PC-3 (cell line): ENCODE results near the gene EGF. TPM values are rescaled to one million over a fixed set of nuclear protein-coding genes. Genes with fewer than 3 reads are reported as not detected.

Experiments used
- ATAC-seq: fragments of 200-7000 bp; cut with Tn5 transposase; 2 replicates; pipeline ENCODE4 v1.9.1; 2020; ENCODE audit warnings: mild to moderate bottlenecking, moderate library complexity
- BruUV-seq: library from RNA; stranded (reverse); fragments of 400-500 nt; replicated peaks from 2 replicates; lab custom pipeline; 2021; lab: Mats Ljungman, UMichigan
- CTCF ChIA-PET: fragments of 300-600 bp; sonication (Branson Sonifier 250); formaldehyde crosslinking; loops from one replicate; lab custom pipeline; 2022; ENCODE audit warnings: antibody characterized with exemption; lab: Charles Lee
- POLR2A ChIA-PET: fragments of 300-600 bp; sonication (Branson Sonifier 250); formaldehyde crosslinking; loops from one replicate; lab custom pipeline; 2022; ENCODE audit warnings: antibody characterized with exemption; ENCODE audit not compliant: unreplicated experiment; lab: Charles Lee
- DNase-seq: peaks from one replicate; pipeline ENCODE4 v3.0.0-alpha.2; 2015
- H2AFZ ChIP-seq: fragments of 300-600 bp; sonication (generic); 2 replicates; pipeline ENCODE4 v1.6.0; 2016; ENCODE audit warnings: antibody characterized with exemption, low read length
- H3F3A ChIP-seq: fragments of 300-600 bp; sonication (generic); one replicate; pipeline ENCODE4 v1.6.0; 2017; ENCODE audit warnings: antibody characterized with exemption, low read length, control low read depth, mild to moderate bottlenecking; ENCODE audit not compliant: unreplicated experiment
- H3K27ac ChIP-seq: fragments of 300-600 bp; sonication (generic); 2 replicates; pipeline ENCODE4 v1.5.1; 2016; ENCODE audit warnings: mild to moderate bottlenecking, low read length
- H3K27me3 ChIP-seq: fragments of 300-600 bp; sonication (generic); 2 replicates; pipeline ENCODE4 v1.6.1; 2016; ENCODE audit warnings: low read length, mixed read lengths
- H3K36me3 ChIP-seq: fragments of 300-600 bp; sonication (generic); 2 replicates; pipeline ENCODE4 v1.6.1; 2016; ENCODE audit warnings: low read depth, mixed run types, low read length, mixed read lengths
- H3K4me1 ChIP-seq: fragments of 300-600 bp; sonication (generic); 2 replicates; pipeline ENCODE4 v1.5.1; 2016; ENCODE audit warnings: low read length; ENCODE audit not compliant: insufficient read depth
- H3K4me2 ChIP-seq: fragments of 300-600 bp; sonication (generic); 2 replicates; pipeline ENCODE4 v1.6.0; 2016; ENCODE audit warnings: low read length
- H3K4me3 ChIP-seq: fragments of 300-600 bp; sonication (generic); 2 replicates; pipeline ENCODE4 v1.5.1; 2016; ENCODE audit warnings: mild to moderate bottlenecking, low read length, mixed read lengths
- H3K79me2 ChIP-seq: fragments of 300-600 bp; sonication (generic); 2 replicates; pipeline ENCODE4 v1.6.1; 2017; ENCODE audit warnings: low read length, mixed read lengths
- H3K9ac ChIP-seq: fragments of 300-600 bp; sonication (generic); 2 replicates; pipeline ENCODE4 v1.6.0; 2016; ENCODE audit warnings: mild to moderate bottlenecking, low read length
- H3K9me2 ChIP-seq: fragments of 300-600 bp; sonication (generic); replicated peaks from 2 replicates; pipeline ENCODE4 v1.6.1; 2016; ENCODE audit warnings: mixed run types, low read length, mixed read lengths
- H3K9me3 ChIP-seq: fragments of 300-600 bp; sonication (generic); 2 replicates; pipeline ENCODE4 v1.6.1; 2016; ENCODE audit warnings: low read length, mixed read lengths
- H4K20me1 ChIP-seq: fragments of 300-600 bp; sonication (generic); 2 replicates; pipeline ENCODE4 v1.6.1; 2016; ENCODE audit warnings: low read length, mixed read lengths
- CTCF ChIP-seq: fragments of 300-600 bp; sonication (generic); conservative IDR thresholded peaks from 2 replicates; pipeline ENCODE4 v1.5.1; 2017; ENCODE audit warnings: antibody characterized with exemption, low read depth, mild to moderate bottlenecking, low read length
- EZH2 ChIP-seq: fragments of 300-600 bp; sonication (generic); IDR thresholded peaks from one replicate; pipeline ENCODE4 v1.6.1; 2017; ENCODE audit warnings: antibody characterized with exemption, mild to moderate bottlenecking, low read length; ENCODE audit not compliant: unreplicated experiment
- EZH2phosphoT487 ChIP-seq: fragments of 300-600 bp; sonication (generic); IDR thresholded peaks from 2 replicates; pipeline ENCODE4 v1.6.1; 2018; ENCODE audit warnings: mild to moderate bottlenecking, antibody characterized with exemption, low read length, borderline replicate concordance
- intact Hi-C: fragments of 100-400 bp; cut with micrococcal nuclease; formaldehyde crosslinking; loops from 2 replicates; pipeline ENCODE4 v1.9.0; 2023
- total RNA-seq: library from RNA; depleted of rRNA; stranded (reverse); fragments of >200 nt; gene quantifications from 2 replicates; pipeline ENCODE4 v1.2.3, GENCODE V29; 2014

EGF gene
- total RNA-seq, 1 experiment from 2014 or later = 6.1 TPM

DNA sequence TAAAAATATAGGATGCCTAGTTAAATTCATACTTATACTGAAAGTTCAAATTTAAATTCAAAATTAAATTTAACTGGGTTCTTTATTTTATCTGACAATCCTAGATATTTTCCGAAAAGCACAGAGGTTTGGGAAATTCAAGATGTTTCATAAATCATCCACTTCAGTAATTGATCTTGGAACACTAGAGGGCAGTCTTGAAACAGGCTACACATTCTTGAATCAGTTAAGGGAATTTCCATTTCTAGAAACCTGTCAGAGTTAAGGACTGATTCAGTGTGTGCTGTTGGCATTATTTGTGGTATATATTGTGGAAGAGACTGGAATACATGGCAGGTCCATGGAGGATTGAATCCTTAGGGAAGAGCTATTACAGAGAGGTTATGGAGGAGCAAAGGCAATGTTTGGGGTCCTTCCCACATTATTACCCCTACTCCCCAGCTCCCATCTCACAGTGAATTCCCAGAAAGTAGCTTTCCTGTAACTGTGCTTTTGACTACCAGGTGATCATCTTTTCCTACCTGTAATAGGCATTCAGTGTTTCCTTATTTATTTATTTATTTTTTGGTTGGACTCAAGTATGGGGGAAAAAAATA lies 92.9 kb downstream of the EGF start:
- no peak overlapping the region for H2AFZ ChIP-seq
- no peaks in the 10 kb centered on the region for H3K27me3 ChIP-seq
- no peaks in the 10 kb centered on the region for H3K9me2 ChIP-seq
- no peaks in the 10 kb centered on the region; the same call in 1 of the 2 replicates for H3K36me3 ChIP-seq
- H3K79me2 ChIP-seq = no peaks in the 10 kb centered on the region
- no peaks in the 10 kb centered on the region for H3K4me1 ChIP-seq
- TF ChIP-seq CTCF (peak; percentile 79), EZH2 (no peak)
- ChIA-PET POLR2A (no interaction called here), CTCF (no interaction called here)
- H3K9ac ChIP-seq = no peak overlapping the region
- DNase-seq = peak; percentile 72
- no TSS peak for BruUV-seq
- no peaks in the 10 kb centered on the region for H3F3A ChIP-seq
- no peak overlapping the region for H3K4me3 ChIP-seq
- ATAC-seq = peak; percentile 57
- no peak overlapping the region for H3K27ac ChIP-seq
- no peaks in the 10 kb centered on the region for H4K20me1 ChIP-seq
- no peak overlapping the region for H3K4me2 ChIP-seq
- intact Hi-C loops = loop anchor here (1.0 to 5.0 kb wide), 2 partner anchors 192 to 506 kb away; partner anchors contain the start of gene ELOVL6
- H3K9me3 ChIP-seq = no peaks in the 10 kb centered on the region

DNA sequence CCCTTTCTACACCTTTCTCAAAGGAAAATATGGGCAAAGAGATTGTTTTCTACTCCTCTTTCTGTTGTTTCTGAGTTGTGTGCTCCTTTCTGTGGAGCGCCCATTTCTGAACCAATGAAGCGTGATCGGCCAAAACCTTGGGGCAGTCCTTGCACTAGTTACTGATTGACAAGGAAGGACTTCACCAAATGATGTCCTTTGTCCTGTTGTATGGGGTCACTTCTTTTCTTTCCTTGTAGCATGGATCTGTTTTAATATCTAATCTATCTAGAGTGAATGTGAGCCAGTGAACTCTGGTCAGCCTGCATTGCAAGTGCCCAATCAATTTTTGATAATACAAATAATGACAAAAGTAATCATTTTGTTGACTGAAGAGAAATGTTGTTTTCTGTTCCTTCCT lies 94.5 kb downstream of the EGF start:
- Histone ChIP-seq H3K4me1 (no peaks in the 10 kb centered on the region), H3K36me3 (no peaks in the 10 kb centered on the region; the same call in 1 of the 2 replicates), H3F3A (no peaks in the 10 kb centered on the region), H4K20me1 (no peaks in the 10 kb centered on the region), H3K9me3 (no peaks in the 10 kb centered on the region), H3K9me2 (no peaks in the 10 kb centered on the region), H3K27ac (no peak overlapping the region), H3K4me3 (no peak overlapping the region), H3K27me3 (no peaks in the 10 kb centered on the region), H2AFZ (no peak overlapping the region), H3K9ac (no peak overlapping the region), H3K4me2 (no peak overlapping the region), H3K79me2 (no peaks in the 10 kb centered on the region)
- intact Hi-C loops = loop anchor here (5.0 kb wide), 1 partner anchor 190 kb away; the partner anchor contains the start of gene ELOVL6
- no TSS peak for BruUV-seq
- DNase-seq = no peak
- ChIA-PET POLR2A (no interaction called here), CTCF (no interaction called here)
- TF ChIP-seq EZH2 (no peak), EZH2phosphoT487 (no peak), CTCF (no peak)
- no peak for ATAC-seq

- Histone ChIP-seq H2AFZ (no peak overlapping the region), H3K4me1 (no peaks in the 10 kb centered on the region), H3K9me2 (no peaks in the 10 kb centered on the region), H3K9ac (no peak overlapping the region), H3K27me3 (no peaks in the 10 kb centered on the region), H3K4me3 (no peak overlapping the region), H3K27ac (no peak overlapping the region), H3K36me3 (no peaks in the 10 kb centered on the region; the same call in 1 of the 2 replicates), H3K9me3 (no peaks in the 10 kb centered on the region), H3K4me2 (no peak overlapping the region), H4K20me1 (no peaks in the 10 kb centered on the region), H3F3A (no peaks in the 10 kb centered on the region), H3K79me2 (no peaks in the 10 kb centered on the region)
- ChIA-PET POLR2A (no interaction called here), CTCF (no interaction called here)
- DNase-seq (no peak), ATAC-seq (no peak)
- intact Hi-C loops = loop anchor here (5.0 kb wide), 1 partner anchor 189 kb away; the partner anchor contains the start of gene ELOVL6
- BruUV-seq = no TSS peak
- TF ChIP-seq EZH2phosphoT487 = no peak
- no peak for TF ChIP-seq CTCF
- TF ChIP-seq EZH2 = no peak
Observed at GRCh38 chr4:110008540-110008939, 95.9 kb downstream of the EGF start.
